Measurements from ENCODE around the gene DIRAS1. TPM values are rescaled to one million over a fixed set of nuclear protein-coding genes. Genes with fewer than 3 reads are reported as not detected.

Gene DIRAS1
- total and polyA plus RNA-seq, 2 of the 8 experiments (the other 6 are each of a cell fraction or from before 2014, with no cell fraction given): 20.2 to 22.3 TPM

DNA sequence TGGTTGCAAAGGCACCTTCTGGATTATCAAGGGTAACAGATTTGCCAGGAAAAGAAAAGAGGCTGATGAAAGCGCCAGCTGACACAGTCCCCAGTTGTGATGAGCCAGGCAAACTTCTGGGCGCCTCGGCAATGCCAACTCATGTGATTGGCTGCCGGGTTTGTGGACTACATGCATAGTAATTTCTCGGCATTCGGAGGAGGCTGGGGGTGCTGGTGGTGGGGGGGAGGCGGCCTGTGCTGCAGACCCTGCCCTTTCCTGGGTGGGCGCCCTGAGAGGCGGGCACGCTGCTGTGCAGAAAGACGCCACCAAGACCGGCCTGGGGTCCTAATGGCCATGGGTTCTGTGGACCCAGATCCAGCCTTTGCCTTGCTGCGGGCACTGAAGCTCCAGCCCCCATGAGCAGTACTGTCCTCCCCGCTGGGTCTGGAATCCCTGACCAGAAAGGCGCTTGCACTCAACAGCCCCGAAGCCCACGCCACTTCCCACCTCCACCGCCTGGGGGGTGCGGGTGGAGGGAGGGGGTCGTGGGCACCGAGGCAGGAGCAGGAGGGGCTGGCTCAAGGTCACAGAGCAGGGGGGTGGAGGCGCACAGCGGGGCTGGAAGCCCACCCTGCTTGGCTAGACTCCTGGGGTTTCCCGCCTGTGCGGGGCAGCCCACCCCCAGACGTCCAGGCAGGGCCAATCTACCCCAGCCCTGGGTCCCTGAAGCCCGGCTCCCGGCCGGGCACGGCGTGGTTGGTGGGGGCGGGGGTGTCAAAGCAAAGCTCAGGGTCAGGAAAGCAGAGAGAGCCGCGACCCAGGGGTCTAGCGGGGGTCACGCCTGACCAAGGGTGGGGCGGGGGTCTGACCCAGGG, 1.0 kb downstream of the DIRAS1 start (continued):
- TF ChIP-seq, protein P1, sequence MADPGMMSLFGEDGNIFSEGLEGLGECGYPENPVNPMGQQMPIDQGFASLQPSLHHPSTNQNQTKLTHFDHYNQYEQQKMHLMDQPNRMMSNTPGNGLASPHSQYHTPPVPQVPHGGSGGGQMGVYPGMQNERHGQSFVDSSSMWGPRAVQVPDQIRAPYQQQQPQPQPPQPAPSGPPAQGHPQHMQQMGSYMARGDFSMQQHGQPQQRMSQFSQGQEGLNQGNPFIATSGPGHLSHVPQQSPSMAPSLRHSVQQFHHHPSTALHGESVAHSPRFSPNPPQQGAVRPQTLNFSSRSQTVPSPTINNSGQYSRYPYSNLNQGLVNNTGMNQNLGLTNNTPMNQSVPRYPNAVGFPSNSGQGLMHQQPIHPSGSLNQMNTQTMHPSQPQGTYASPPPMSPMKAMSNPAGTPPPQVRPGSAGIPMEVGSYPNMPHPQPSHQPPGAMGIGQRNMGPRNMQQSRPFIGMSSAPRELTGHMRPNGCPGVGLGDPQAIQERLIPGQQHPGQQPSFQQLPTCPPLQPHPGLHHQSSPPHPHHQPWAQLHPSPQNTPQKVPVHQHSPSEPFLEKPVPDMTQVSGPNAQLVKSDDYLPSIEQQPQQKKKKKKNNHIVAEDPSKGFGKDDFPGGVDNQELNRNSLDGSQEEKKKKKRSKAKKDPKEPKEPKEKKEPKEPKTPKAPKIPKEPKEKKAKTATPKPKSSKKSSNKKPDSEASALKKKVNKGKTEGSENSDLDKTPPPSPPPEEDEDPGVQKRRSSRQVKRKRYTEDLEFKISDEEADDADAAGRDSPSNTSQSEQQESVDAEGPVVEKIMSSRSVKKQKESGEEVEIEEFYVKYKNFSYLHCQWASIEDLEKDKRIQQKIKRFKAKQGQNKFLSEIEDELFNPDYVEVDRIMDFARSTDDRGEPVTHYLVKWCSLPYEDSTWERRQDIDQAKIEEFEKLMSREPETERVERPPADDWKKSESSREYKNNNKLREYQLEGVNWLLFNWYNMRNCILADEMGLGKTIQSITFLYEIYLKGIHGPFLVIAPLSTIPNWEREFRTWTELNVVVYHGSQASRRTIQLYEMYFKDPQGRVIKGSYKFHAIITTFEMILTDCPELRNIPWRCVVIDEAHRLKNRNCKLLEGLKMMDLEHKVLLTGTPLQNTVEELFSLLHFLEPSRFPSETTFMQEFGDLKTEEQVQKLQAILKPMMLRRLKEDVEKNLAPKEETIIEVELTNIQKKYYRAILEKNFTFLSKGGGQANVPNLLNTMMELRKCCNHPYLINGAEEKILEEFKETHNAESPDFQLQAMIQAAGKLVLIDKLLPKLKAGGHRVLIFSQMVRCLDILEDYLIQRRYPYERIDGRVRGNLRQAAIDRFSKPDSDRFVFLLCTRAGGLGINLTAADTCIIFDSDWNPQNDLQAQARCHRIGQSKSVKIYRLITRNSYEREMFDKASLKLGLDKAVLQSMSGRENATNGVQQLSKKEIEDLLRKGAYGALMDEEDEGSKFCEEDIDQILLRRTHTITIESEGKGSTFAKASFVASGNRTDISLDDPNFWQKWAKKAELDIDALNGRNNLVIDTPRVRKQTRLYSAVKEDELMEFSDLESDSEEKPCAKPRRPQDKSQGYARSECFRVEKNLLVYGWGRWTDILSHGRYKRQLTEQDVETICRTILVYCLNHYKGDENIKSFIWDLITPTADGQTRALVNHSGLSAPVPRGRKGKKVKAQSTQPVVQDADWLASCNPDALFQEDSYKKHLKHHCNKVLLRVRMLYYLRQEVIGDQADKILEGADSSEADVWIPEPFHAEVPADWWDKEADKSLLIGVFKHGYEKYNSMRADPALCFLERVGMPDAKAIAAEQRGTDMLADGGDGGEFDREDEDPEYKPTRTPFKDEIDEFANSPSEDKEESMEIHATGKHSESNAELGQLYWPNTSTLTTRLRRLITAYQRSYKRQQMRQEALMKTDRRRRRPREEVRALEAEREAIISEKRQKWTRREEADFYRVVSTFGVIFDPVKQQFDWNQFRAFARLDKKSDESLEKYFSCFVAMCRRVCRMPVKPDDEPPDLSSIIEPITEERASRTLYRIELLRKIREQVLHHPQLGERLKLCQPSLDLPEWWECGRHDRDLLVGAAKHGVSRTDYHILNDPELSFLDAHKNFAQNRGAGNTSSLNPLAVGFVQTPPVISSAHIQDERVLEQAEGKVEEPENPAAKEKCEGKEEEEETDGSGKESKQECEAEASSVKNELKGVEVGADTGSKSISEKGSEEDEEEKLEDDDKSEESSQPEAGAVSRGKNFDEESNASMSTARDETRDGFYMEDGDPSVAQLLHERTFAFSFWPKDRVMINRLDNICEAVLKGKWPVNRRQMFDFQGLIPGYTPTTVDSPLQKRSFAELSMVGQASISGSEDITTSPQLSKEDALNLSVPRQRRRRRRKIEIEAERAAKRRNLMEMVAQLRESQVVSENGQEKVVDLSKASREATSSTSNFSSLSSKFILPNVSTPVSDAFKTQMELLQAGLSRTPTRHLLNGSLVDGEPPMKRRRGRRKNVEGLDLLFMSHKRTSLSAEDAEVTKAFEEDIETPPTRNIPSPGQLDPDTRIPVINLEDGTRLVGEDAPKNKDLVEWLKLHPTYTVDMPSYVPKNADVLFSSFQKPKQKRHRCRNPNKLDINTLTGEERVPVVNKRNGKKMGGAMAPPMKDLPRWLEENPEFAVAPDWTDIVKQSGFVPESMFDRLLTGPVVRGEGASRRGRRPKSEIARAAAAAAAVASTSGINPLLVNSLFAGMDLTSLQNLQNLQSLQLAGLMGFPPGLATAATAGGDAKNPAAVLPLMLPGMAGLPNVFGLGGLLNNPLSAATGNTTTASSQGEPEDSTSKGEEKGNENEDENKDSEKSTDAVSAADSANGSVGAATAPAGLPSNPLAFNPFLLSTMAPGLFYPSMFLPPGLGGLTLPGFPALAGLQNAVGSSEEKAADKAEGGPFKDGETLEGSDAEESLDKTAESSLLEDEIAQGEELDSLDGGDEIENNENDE (IDR thresholded peaks at IDR 0.05; ENCODE audit: insufficient replicate concordance, low read length): no peak
- TF ChIP-seq CHD2 (IDR thresholded peaks at IDR 0.05; ENCODE audit: low read length) (no peak), TBP (IDR thresholded peaks at IDR 0.05; ENCODE audit: low read depth, low read length) (peak; percentile 34; the same call in 1 of the 2 replicates), YY1 (IDR thresholded peaks at IDR 0.05; ENCODE audit: low read depth, low read length) (no peak), CREB1 (IDR thresholded peaks at IDR 0.05) (no peak), TAF1 (IDR thresholded peaks at IDR 0.05; ENCODE audit: low read depth, low read length) (no peak), RFX5 (IDR thresholded peaks at IDR 0.05; ENCODE audit: borderline replicate concordance, low read depth, low read length) (no peak), GTF2F1 (IDR thresholded peaks at IDR 0.05; ENCODE audit: borderline replicate concordance, low read depth, low read length) (no peak), ASH2L (IDR thresholded peaks at IDR 0.05; ENCODE audit: low read length) (peak; percentile 43)
- TF ChIP-seq, protein P2, sequence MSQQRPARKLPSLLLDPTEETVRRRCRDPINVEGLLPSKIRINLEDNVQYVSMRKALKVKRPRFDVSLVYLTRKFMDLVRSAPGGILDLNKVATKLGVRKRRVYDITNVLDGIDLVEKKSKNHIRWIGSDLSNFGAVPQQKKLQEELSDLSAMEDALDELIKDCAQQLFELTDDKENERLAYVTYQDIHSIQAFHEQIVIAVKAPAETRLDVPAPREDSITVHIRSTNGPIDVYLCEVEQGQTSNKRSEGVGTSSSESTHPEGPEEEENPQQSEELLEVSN (IDR thresholded peaks at IDR 0.05): peak; percentile 45; the same call in 1 of the 2 replicates

Measured in H1 (cell line).